ENCODE data around the gene METAP1D.

The METAP1D gene

GRCh38 chr2:172091761-172092566, 92.2 kb downstream of the METAP1D start:
- TF ChIP-seq EZH2phosphoT487 (IDR thresholded peaks at IDR 0.05; ENCODE audit: low read depth) = no peak
- Histone ChIP-seq H3K36me3 (replicated peaks; ENCODE audit: low read depth, low read length) (no peaks in the 10 kb centered on the region), H3K27me3 (ENCODE audit: low read depth, low read length) (peaks cover 12% of the 10 kb centered on the region; the same call in 1 of the 2 replicates), H2AFZ (ENCODE audit: low read depth, low read length) (no peak overlapping the region), H3K4me1 (ENCODE audit: low read length) (no peaks in the 10 kb centered on the region), H3K9me3 (ENCODE audit: insufficient read depth, low read length) (no peaks in the 10 kb centered on the region), H3K4me3 (ENCODE audit: low read length) (no peak overlapping the region), H3K79me2 (ENCODE audit: low read length) (no peaks in the 10 kb centered on the region), H3K9ac (ENCODE audit: low read length) (no peak overlapping the region), H3K27ac (ENCODE audit: low read length) (no peak overlapping the region), H4K20me1 (ENCODE audit: insufficient read depth, low read length) (no peaks in the 10 kb centered on the region), H3K4me2 (ENCODE audit: low read length) (no peak overlapping the region)

DNA sequence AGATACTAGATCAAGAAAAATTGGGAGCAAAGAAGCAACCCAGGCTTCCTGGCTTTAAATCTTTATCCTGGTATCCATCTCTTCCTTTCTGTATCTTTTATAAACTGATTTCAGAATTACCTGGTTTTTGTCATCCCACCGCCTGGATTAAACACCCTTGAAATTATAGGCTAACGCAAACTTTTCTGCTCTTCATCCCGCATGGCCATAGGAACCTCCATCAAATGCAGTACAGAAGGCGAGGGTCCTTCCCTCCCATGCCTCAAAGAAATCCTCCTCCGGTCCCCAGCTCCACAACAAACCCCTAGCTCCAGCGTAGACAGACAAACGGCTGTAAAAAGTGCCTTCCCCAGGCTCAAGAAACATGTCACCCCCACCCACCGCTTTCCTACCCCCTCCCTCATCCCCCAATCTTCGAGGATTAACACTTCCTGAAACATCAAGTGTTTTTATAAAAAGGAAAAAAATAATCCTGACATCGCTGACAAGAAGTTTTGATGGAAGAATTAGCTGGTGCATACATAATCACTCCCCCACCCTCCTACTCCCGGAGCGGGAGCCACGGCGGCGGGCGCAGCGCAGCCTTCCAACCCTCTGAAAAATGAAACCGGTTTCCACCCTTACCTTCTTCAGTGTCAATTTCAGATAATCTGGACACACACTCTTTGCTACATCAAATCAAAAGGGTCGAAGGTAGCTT, 93.1 kb downstream of the METAP1D start:
- no peaks in the 10 kb centered on the region for H3K36me3 ChIP-seq (replicated peaks; ENCODE audit: low read depth, low read length)
- H3K4me2 ChIP-seq (ENCODE audit: low read length) = no peak overlapping the region
- H3K27me3 ChIP-seq (ENCODE audit: low read depth, low read length) = peaks cover 12% of the 10 kb centered on the region; the same call in 1 of the 2 replicates
- no peaks in the 10 kb centered on the region for H3K9me3 ChIP-seq (ENCODE audit: insufficient read depth, low read length)
- no peaks in the 10 kb centered on the region for H3K79me2 ChIP-seq (ENCODE audit: low read length)
- H3K4me1 ChIP-seq (ENCODE audit: low read length) = peaks cover 2% of the 10 kb centered on the region; the same call in 1 of the 2 replicates
- H4K20me1 ChIP-seq (ENCODE audit: insufficient read depth, low read length) = no peaks in the 10 kb centered on the region
- no peak overlapping the region for H2AFZ ChIP-seq (ENCODE audit: low read depth, low read length)
- H3K9ac ChIP-seq (ENCODE audit: low read length) = no peak overlapping the region
- no peak overlapping the region for H3K4me3 ChIP-seq (ENCODE audit: low read length)
- no peak overlapping the region for H3K27ac ChIP-seq (ENCODE audit: low read length)
- TF ChIP-seq, protein P1, sequence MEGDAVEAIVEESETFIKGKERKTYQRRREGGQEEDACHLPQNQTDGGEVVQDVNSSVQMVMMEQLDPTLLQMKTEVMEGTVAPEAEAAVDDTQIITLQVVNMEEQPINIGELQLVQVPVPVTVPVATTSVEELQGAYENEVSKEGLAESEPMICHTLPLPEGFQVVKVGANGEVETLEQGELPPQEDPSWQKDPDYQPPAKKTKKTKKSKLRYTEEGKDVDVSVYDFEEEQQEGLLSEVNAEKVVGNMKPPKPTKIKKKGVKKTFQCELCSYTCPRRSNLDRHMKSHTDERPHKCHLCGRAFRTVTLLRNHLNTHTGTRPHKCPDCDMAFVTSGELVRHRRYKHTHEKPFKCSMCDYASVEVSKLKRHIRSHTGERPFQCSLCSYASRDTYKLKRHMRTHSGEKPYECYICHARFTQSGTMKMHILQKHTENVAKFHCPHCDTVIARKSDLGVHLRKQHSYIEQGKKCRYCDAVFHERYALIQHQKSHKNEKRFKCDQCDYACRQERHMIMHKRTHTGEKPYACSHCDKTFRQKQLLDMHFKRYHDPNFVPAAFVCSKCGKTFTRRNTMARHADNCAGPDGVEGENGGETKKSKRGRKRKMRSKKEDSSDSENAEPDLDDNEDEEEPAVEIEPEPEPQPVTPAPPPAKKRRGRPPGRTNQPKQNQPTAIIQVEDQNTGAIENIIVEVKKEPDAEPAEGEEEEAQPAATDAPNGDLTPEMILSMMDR (IDR thresholded peaks at IDR 0.05; ENCODE audit: low read depth, low read length) = no peak
- no peak for TF ChIP-seq EZH2phosphoT487 (IDR thresholded peaks at IDR 0.05; ENCODE audit: low read depth)

GRCh38 chr2:172093416-172094293, 93.9 kb downstream of the METAP1D start:
- no peaks in the 10 kb centered on the region for H3K36me3 ChIP-seq (replicated peaks; ENCODE audit: low read depth, low read length)
- H3K79me2 ChIP-seq (ENCODE audit: low read length) = no peaks in the 10 kb centered on the region
- no peaks in the 10 kb centered on the region for H4K20me1 ChIP-seq (ENCODE audit: insufficient read depth, low read length)
- no peak overlapping the region for H3K4me3 ChIP-seq (ENCODE audit: low read length)
- peaks cover 9% of the 10 kb centered on the region for H3K4me1 ChIP-seq (ENCODE audit: low read length)
- no peak overlapping the region for H3K27ac ChIP-seq (ENCODE audit: low read length)
- no peaks in the 10 kb centered on the region for H3K9me3 ChIP-seq (ENCODE audit: insufficient read depth, low read length)
- H2AFZ ChIP-seq (ENCODE audit: low read depth, low read length) = no peak overlapping the region
- peaks cover 12% of the 10 kb centered on the region; the same call in 1 of the 2 replicates for H3K27me3 ChIP-seq (ENCODE audit: low read depth, low read length)
- TF ChIP-seq, protein P1 (IDR thresholded peaks at IDR 0.05; ENCODE audit: low read depth, low read length) = no peak
- TF ChIP-seq EZH2phosphoT487 (IDR thresholded peaks at IDR 0.05; ENCODE audit: low read depth) = no peak
- H3K9ac ChIP-seq (ENCODE audit: low read length) = no peak overlapping the region
- no peak overlapping the region for H3K4me2 ChIP-seq (ENCODE audit: low read length)

DNA sequence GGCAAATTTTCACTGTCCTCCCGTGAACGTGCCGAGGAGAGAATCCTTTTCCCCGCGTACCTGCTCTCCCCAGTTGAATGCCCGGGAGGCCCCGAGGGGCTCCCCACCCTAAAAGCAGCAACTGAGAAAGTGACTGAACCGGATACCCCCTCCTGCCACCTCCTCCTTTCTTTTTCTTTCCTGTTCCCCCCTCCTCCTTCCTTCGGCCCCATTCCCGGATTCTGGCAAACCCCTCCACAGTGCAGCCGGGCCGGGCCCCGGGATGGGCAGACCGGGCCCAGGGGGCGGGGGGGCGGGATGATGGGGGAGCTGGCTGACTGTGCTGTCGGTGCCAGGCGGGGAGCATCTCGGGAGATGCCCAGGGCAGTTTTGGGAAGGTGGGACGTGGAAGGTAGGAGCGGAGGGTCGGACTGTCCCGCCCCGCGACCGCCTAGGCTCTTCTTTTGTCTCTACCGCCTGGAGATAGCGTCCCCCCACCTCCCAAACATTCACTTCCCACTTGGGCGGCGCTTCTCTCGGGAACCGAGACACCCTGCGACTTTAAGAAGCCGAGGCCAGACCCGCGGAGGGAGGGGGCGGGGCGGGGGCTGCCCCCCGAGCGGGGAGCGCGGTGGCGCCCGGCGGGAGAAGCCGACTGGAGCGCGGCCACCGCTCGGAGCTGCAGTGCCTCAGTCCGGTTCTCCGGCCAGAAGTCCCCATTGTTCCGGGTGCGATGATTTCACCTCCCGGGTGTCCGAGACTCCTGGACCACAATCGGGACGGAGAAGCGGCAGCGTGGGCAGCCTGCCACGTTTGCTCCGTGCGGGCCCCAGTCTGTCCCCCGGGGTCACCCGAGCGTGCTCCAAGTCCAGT, 94.8 kb downstream of the METAP1D start:
- Histone ChIP-seq H3K9me3 (ENCODE audit: insufficient read depth, low read length) (no peaks in the 10 kb centered on the region), H3K79me2 (ENCODE audit: low read length) (no peaks in the 10 kb centered on the region), H3K27ac (ENCODE audit: low read length) (no peak overlapping the region), H3K4me1 (ENCODE audit: low read length) (peaks cover 9% of the 10 kb centered on the region), H3K4me3 (ENCODE audit: low read length) (no peak overlapping the region), H3K9ac (ENCODE audit: low read length) (no peak overlapping the region), H3K36me3 (replicated peaks; ENCODE audit: low read depth, low read length) (no peaks in the 10 kb centered on the region), H2AFZ (ENCODE audit: low read depth, low read length) (no peak overlapping the region), H3K27me3 (ENCODE audit: low read depth, low read length) (peaks cover 12% of the 10 kb centered on the region; the same call in 1 of the 2 replicates), H3K4me2 (ENCODE audit: low read length) (no peak overlapping the region), H4K20me1 (ENCODE audit: insufficient read depth, low read length) (no peaks in the 10 kb centered on the region)
- TF ChIP-seq, protein P1 (IDR thresholded peaks at IDR 0.05; ENCODE audit: low read depth, low read length) = no peak
- TF ChIP-seq EZH2phosphoT487 (IDR thresholded peaks at IDR 0.05; ENCODE audit: low read depth) = no peak
